GM12878 (cell line): ENCODE measurements around the gene DBNL. TPM values are rescaled to one million over a fixed set of nuclear protein-coding genes. Genes with fewer than 3 reads are reported as not detected.
A peak's percentile ranks its signal among the peaks of the same experiment; 100 is the strongest.

ENCODE experiments used
- ATAC-seq: fragments of 200-7000 bp; cut with Tn5 transposase; 3 replicates; pipeline ENCODE4 v1.9.1; 2020; ENCODE audit warnings: mild to moderate bottlenecking, moderate library complexity
- BruUV-seq: library from RNA; stranded (reverse); fragments of 400-500 nt; replicated peaks from 2 replicates; lab custom pipeline; 2021; lab: Mats Ljungman, UMichigan
- CTCF ChIA-PET: fragments of 300-600 bp; sonication (Branson Sonifier 250); formaldehyde crosslinking; extraction: SDS; loops from one replicate; lab custom pipeline; 2021; ENCODE audit warnings: inconsistent platforms; lab: Yijun Ruan, JAX
- POLR2A ChIA-PET: fragments of 350-600 bp; formaldehyde crosslinking; extraction: SDS; loops from one replicate; lab custom pipeline; 2021; ENCODE audit warnings: inconsistent platforms; lab: Charles Lee
- RAD21 ChIA-PET: fragments of 300-600 bp; sonication (Branson Sonifier 250); formaldehyde crosslinking; loops from one replicate; lab custom pipeline; 2023; ENCODE audit warnings: antibody characterized with exemption; ENCODE audit not compliant: unreplicated experiment; lab: Charles Lee
- SMC1A ChIA-PET: fragments of 300-600 bp; sonication (Branson Sonifier 250); formaldehyde crosslinking; loops from one replicate; lab custom pipeline; 2023; ENCODE audit not compliant: unreplicated experiment, uncharacterized antibody; lab: Charles Lee
- DNase-seq: peaks from one replicate; pipeline ENCODE4 v3.0.0-alpha.2; 2011; ENCODE audit warnings: low read depth, low spot score
- FAIRE-seq: peaks from 3 replicates; lab custom pipeline; 2011; peaks lifted over from hg19 to GRCh38; lab: Jason Lieb, UNC
- H2AFZ ChIP-seq: 2 replicates; pipeline ENCODE4 v1.6.0; 2011; ENCODE audit warnings: low read depth, low read length, control low read depth; ENCODE audit not compliant: control insufficient read depth
- H3K27ac ChIP-seq: 2 replicates; pipeline ENCODE4 v1.5.1; 2011; ENCODE audit warnings: control low read depth; ENCODE audit not compliant: control insufficient read depth, insufficient read depth
- H3K27me3 ChIP-seq, 2 experiments: replicated peaks in 1 of 2; 2 replicates each; pipeline versions ENCODE4 v1.6.0 to v1.6.1; 2011; ENCODE audit warnings: low read length in 1 of 2; ENCODE audit not compliant: control insufficient read depth in 2 of 2, insufficient read depth in 2 of 2
- H3K36me3 ChIP-seq, 2 experiments: 2 replicates each; pipeline ENCODE4 v1.5.1; 2011; ENCODE audit warnings: low read length in 1 of 2; ENCODE audit not compliant: control insufficient read depth in 2 of 2, insufficient read depth in 2 of 2
- H3K4me1 ChIP-seq: 2 replicates; pipeline ENCODE4 v1.6.1; 2011; ENCODE audit warnings: mild to moderate bottlenecking, low read length, moderate library complexity, mixed read lengths; ENCODE audit not compliant: control insufficient read depth, insufficient read depth
- H3K4me2 ChIP-seq: 2 replicates; pipeline ENCODE4 v1.6.0; 2011; ENCODE audit warnings: control low read depth; ENCODE audit not compliant: control insufficient read depth, insufficient read depth
- H3K4me3 ChIP-seq: fragments of 200-600 bp; sonication (generic); 2 replicates; pipeline ENCODE4 v1.5.1; 2016
- H3K79me2 ChIP-seq: 2 replicates; pipeline ENCODE4 v1.6.0; 2011; ENCODE audit warnings: low read length; ENCODE audit not compliant: control insufficient read depth, insufficient read depth
- H3K9ac ChIP-seq: 2 replicates; pipeline ENCODE4 v1.8.0; 2011; ENCODE audit warnings: low read length, control low read depth, mixed read lengths; ENCODE audit not compliant: control insufficient read depth, insufficient read depth
- H3K9me3 ChIP-seq: replicated peaks from 3 replicates; pipeline ENCODE4 v1.5.1; 2011; ENCODE audit warnings: mild to moderate bottlenecking, low read length; ENCODE audit not compliant: control insufficient read depth, insufficient read depth
- H4K20me1 ChIP-seq: 2 replicates; pipeline ENCODE4 v1.6.0; 2011; ENCODE audit not compliant: control insufficient read depth, insufficient read depth
- ATF2 ChIP-seq: IDR thresholded peaks from 2 replicates; pipeline ENCODE4 v1.6.1; 2012; ENCODE audit warnings: low read length, inconsistent platforms
- BCL11A ChIP-seq: IDR thresholded peaks from 2 replicates; pipeline ENCODE4 v1.6.1; 2011; ENCODE audit warnings: low read depth, low read length
- CBX5 ChIP-seq: sonication (generic); IDR thresholded peaks from 2 replicates; pipeline ENCODE4 v1.6.1; 2016; ENCODE audit warnings: low read depth, moderate library complexity, mild to moderate bottlenecking, inconsistent platforms
- JUNB ChIP-seq: IDR thresholded peaks from 2 replicates; pipeline ENCODE4 v1.6.1; 2016; ENCODE audit warnings: antibody characterized with exemption, mild to moderate bottlenecking
- NRF1 ChIP-seq: conservative IDR thresholded peaks from 2 replicates; pipeline ENCODE4 v1.6.1; 2011; ENCODE audit warnings: mild to moderate bottlenecking, low read depth, low read length, improper control_type of control experiment
- PML ChIP-seq: IDR thresholded peaks from 2 replicates; pipeline ENCODE4 v1.6.1; 2012; ENCODE audit warnings: low read length, inconsistent platforms
- POLR2A ChIP-seq: IDR thresholded peaks from 2 replicates; pipeline ENCODE4 v1.6.1; 2011; ENCODE audit warnings: low read depth, mild to moderate bottlenecking, low read length
- TCF12 ChIP-seq: IDR thresholded peaks from 2 replicates; pipeline ENCODE4 v1.6.1; 2011; ENCODE audit warnings: low read depth, mild to moderate bottlenecking, low read length
- TCF3 ChIP-seq: IDR thresholded peaks from 2 replicates; pipeline ENCODE4 v1.6.1; 2012; ENCODE audit warnings: low read depth, mild to moderate bottlenecking, low read length, borderline replicate concordance; ENCODE audit not compliant: insufficient read depth
- USF2 ChIP-seq: IDR thresholded peaks from 2 replicates; pipeline ENCODE4 v1.6.1; 2011; ENCODE audit warnings: low read depth, low read length, improper control_type of control experiment, borderline replicate concordance
- ZNF24 ChIP-seq: fragments of 450-650 bp; IDR thresholded peaks from 2 replicates; pipeline ENCODE4 v1.6.1; 2017; ENCODE audit warnings: antibody characterized with exemption, mild to moderate bottlenecking
- WGBS: methylation state at CpG from one replicate; pipeline ENCODE4 v1.1.6; 2016; ENCODE audit warnings: low lambda C conversion rate; ENCODE audit not compliant: insufficient replicate concordance, insufficient coverage; ENCODE audit errors: missing lambda C conversion rate; 5-methylcytosine and 5-hydroxymethylcytosine counted together
- in situ Hi-C: fragments of 300-500 bp; cut with MboI; formaldehyde crosslinking; loops from 9 replicates; pipeline ENCODE4 v1.14.3; 2018; ENCODE audit warnings: mixed read lengths
- intact Hi-C: fragments of 100-400 bp; cut with micrococcal nuclease; formaldehyde crosslinking; loops from one replicate; pipeline ENCODE4 v1.14.2; 2022; ENCODE audit not compliant: unreplicated experiment
- polyA plus RNA-seq, 11 experiments: library from polyadenylated mRNA; depleted of rRNA in 4 of 11; unstranded in 6 of 11; stranded (reverse) in 5 of 11; fragments of >200 nt; fragmentation: Nextera tagmentation in 4 of 11; fragmentation: Illumina TruSeq in 1 of 11; extraction: Ambion mirVana in 4 of 11; extraction: Trizol in 1 of 11; gene quantifications; 1 replicate in 1 of 11; 2 replicates in 10 of 11; pipeline versions ENCODE4 v1.2.1 to v1.2.3, GENCODE V29; 2011 to 2016; ENCODE audit warnings: inconsistent platforms in 2 of 11, missing spikeins in 2 of 11, low read depth in 1 of 11
- total RNA-seq, 4 experiments: library from RNA; depleted of rRNA in 3 of 4; stranded (reverse); fragments of >200 nt in 3 of 4; fragmentation: Illumina TruSeq in 1 of 4; extraction: Trizol in 1 of 4; gene quantifications; 2 replicates each; pipeline versions ENCODE4 v1.2.1 to v1.2.3, GENCODE V29; 2013 to 2021
- TF ChIP-seq, protein P1 (sequence below): IDR thresholded peaks from 2 replicates; pipeline ENCODE4 v1.6.1; 2011; ENCODE audit warnings: borderline replicate concordance, low read depth, mild to moderate bottlenecking, moderate library complexity, low read length; ENCODE audit not compliant: insufficient read depth, poor library complexity, severe bottlenecking

DBNL gene
- total and polyA plus RNA-seq, 10 of the 15 experiments (the other 5 are each of a cell fraction or from before 2014, with no cell fraction given): 4.1 to 179 (median 84.3) TPM

DNA sequence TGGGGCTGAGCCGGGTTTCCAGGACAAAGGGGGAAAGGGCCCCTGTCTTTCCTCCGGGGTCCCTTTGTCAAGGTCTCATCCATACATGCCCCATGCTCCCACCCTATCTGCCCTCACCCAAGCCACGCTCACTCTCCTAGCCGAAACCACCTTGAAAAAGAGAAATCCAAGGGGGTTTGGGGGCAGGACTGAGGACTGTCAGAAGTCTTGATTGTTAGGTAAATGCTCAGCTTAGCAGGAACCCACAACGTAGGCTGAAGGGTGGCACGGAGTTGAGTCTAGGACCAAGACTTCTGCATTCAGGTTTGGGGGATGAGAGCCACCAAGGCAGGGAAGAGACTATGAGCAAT lies 21.6 kb downstream of the DBNL start:
- DNase-seq: no peak
- Histone ChIP-seq H3K4me1 (no peaks in the 10 kb centered on the region), H3K27ac (no peak overlapping the region), H3K9me3 (no peaks in the 10 kb centered on the region), H3K79me2 (no peaks in the 10 kb centered on the region), H3K9ac (no peak overlapping the region), H2AFZ (no peak overlapping the region), H3K27me3 (no peaks in the 10 kb centered on the region), H4K20me1 (no peaks in the 10 kb centered on the region), H3K36me3 (peaks cover 7 to 12% of the 10 kb centered on the region in 2 experiments; a peak in 3 of 4 replicates), H3K4me2 (no peak overlapping the region), H3K4me3 (no peak overlapping the region)
- in situ Hi-C loops (no loop called here), intact Hi-C loops (no loop called here)
- SMC1A ChIA-PET: interaction anchor here (0.7 kb wide), 1 partner anchor 11 kb away, joined by 3 read pairs; no protein-coding TSS in a partner anchor
- CTCF ChIA-PET: interaction anchor here (1.2 kb wide), 1 partner anchor 130 kb away, joined by 3 read pairs; no protein-coding TSS in a partner anchor
- ATAC-seq: peak; percentile 4
- POLR2A ChIA-PET: interaction anchor here (1.4 kb wide), 1 partner anchor 15 kb away, joined by 3 read pairs; no protein-coding TSS in a partner anchor
- no peak for TF ChIP-seq BCL11A
- peak; percentile 18; the same call in 1 of the 2 replicates for TF ChIP-seq PML
- FAIRE-seq: no peak
- WGBS: 1% methylated on average over 6 of the region's 6 CpGs
- no TSS peak for BruUV-seq
- RAD21 ChIA-PET: interaction anchor here (1.0 kb wide), 1 partner anchor 131 kb away, joined by 3 read pairs; no protein-coding TSS in a partner anchor

GRCh38 chr7:44066494-44067063 lies 22.1 kb downstream of the DBNL start:
- in situ Hi-C loops: no loop called here

More at GRCh38 chr7:44066494-44067063, 22.1 kb downstream of the DBNL start:
- no peaks in the 10 kb centered on the region for H3K79me2 ChIP-seq
- ATAC-seq (peak; percentile 6; the same call in 1 of the 3 replicates), FAIRE-seq (no peak), DNase-seq (no peak)
- no peaks in the 10 kb centered on the region for H4K20me1 ChIP-seq
- ChIA-PET POLR2A (interaction anchor here (0.8 to 1.4 kb wide), 2 partner anchors 15 to 130 kb away, joined by 3 read pairs; no protein-coding TSS in a partner anchor), SMC1A (no interaction called here), CTCF (interaction anchor here (1.2 kb wide), 1 partner anchor 130 kb away, joined by 3 read pairs; no protein-coding TSS in a partner anchor), RAD21 (no interaction called here)
- peaks cover 3 to 8% of the 10 kb centered on the region in 2 experiments; a peak in 3 of 4 replicates for H3K36me3 ChIP-seq
- intact Hi-C loops: no loop called here
- no peaks in the 10 kb centered on the region for H3K4me1 ChIP-seq
- 39% methylated on average over 6 of the region's 7 CpGs for WGBS
- no TSS peak for BruUV-seq
- no peaks in the 10 kb centered on the region for H3K9me3 ChIP-seq
- no peak overlapping the region for H3K4me2 ChIP-seq
- no peak overlapping the region for H3K27ac ChIP-seq
- TF ChIP-seq NRF1: no peak
- peak; percentile 12; the same call in 1 of the 2 replicates for TF ChIP-seq PML
- TF ChIP-seq POLR2A: peak; percentile 66
- TF ChIP-seq USF2: no peak
- TF ChIP-seq JUNB: no peak
- 0 out of 2 replicates have a peak, but pooled peaks have one; percentile 12 for TF ChIP-seq TCF3
- TF ChIP-seq ATF2: peak; percentile 32; the same call in 1 of the 2 replicates
- TF ChIP-seq, protein P1, sequence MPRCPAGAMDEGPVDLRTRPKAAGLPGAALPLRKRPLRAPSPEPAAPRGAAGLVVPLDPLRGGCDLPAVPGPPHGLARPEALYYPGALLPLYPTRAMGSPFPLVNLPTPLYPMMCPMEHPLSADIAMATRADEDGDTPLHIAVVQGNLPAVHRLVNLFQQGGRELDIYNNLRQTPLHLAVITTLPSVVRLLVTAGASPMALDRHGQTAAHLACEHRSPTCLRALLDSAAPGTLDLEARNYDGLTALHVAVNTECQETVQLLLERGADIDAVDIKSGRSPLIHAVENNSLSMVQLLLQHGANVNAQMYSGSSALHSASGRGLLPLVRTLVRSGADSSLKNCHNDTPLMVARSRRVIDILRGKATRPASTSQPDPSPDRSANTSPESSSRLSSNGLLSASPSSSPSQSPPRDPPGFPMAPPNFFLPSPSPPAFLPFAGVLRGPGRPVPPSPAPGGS: peak; percentile 46
- no peak for TF ChIP-seq CBX5
- TF ChIP-seq TCF12: no peak
- TF ChIP-seq ZNF24: no peak
- H3K9ac ChIP-seq: no peak overlapping the region
- H3K27me3 ChIP-seq: no peaks in the 10 kb centered on the region
- no peak overlapping the region for H3K4me3 ChIP-seq
- H2AFZ ChIP-seq: no peak overlapping the region
